ENCODE measurements around the gene C2CD4C.
"Not testable (repeated sequence)": the region's sequence is repeated elsewhere in the genome, so short reads cannot be mapped to it uniquely, and the experiment has no call there.

Gene C2CD4C, protein sequence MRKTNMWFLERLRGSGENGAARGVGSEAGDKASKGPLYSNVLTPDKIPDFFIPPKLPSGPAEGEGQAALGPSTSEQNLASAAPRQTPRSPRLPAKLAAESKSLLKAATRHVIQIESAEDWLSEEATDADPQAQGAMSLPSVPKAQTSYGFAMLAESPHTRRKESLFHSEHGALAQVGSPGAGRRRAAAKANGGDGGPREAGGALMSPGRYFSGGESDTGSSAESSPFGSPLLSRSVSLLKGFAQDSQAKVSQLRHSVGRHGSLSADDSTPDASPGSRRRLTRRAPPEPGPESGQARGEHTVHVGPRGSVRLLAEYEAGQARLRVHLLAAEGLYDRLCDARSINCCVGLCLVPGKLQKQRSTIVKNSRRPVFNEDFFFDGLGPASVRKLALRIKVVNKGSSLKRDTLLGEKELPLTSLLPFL

DNA sequence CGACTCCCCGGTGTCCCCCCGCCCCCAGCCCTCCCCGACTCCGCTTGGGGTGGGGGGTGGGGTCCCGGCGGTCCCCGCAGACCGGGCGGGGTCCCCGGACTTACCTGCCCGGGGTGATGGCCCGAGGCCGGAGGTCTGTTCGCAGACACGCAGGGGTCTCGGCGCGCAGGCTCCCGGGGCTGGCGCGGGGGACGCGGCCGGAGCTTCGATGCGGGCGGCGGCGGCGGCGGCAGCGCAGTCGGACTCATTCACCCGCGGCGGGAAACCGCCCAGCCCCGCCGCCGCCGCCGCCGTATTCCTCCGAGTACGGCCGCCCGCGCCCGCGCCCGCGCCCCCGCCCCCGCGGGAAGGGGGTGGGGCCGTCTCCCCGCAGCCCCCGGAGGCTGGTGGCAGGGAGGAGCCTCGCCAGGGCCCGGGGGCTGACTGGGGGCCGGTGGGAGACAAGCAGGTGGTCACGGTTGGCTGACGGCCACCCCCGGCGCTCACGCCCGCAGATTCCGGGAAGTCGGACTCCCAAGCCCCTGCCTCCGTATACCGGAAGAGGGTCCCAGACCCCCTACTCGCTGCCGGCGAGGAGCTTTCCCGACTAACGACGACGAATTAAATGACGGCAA lies at the start of gene C2CD4C:
Gene C2CD4C (minus strand): TSS at position 246 of the 614 bp plus-strand sequence. CDS start 786 bp downstream, outside the sequence.
- DNase-seq: no peak

- DNase-seq: no peak
Measured at GRCh38 chr19:458091-459042, 49.4 kb upstream of the C2CD4C start.

DNA sequence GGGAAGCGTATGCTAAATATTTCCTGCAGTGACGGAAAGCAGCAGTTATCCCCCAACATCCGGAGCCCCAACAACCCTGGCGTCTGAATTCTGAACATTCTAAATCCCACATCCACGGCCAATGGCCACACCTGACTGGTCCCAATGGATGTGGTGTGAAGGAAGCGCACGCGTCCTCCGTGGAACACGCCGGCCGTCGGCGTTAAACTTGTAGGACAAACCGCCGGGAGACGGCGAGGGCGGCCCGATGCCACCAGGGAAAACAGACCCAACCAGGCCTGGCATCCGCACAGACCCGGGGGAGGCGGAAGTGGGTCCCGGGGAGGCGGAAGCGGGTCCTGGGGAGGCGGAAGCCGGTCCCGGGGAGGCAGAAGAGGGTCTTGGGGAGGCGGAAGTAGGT lies 48.7 kb upstream of the C2CD4C start:
- DNase-seq: no peak

DNA sequence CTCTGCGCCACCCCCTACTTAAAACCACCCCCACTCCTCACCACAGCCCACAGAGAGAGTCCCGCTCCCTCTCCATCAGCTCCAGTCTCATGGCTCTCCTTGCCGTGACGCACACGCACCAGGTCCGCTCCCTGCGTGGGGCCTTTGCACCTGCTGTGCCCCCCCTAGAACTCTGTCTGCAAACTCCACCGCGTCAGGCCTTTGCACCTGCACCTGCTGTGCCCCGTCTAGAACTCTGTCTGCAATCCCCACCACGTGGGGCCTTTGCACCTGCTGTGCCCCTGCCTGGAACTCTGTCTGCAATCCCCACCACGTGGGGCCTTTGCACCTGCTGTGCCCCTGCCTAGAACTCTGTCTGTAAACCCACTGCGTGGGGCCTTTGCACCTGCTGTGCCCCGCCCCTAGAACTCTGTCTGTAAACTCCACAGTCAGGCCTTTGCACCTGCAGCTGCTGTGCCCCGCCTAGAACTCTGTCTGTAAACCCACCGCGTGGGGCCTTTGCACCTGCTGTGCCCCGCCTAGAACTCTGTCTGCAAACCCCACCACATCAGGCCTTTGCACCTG lies 47.7 kb upstream of the C2CD4C start:
- DNase-seq: no peak

GRCh38 chr19:455851-456546 lies 47.1 kb upstream of the C2CD4C start:
- no peak for DNase-seq

DNA sequence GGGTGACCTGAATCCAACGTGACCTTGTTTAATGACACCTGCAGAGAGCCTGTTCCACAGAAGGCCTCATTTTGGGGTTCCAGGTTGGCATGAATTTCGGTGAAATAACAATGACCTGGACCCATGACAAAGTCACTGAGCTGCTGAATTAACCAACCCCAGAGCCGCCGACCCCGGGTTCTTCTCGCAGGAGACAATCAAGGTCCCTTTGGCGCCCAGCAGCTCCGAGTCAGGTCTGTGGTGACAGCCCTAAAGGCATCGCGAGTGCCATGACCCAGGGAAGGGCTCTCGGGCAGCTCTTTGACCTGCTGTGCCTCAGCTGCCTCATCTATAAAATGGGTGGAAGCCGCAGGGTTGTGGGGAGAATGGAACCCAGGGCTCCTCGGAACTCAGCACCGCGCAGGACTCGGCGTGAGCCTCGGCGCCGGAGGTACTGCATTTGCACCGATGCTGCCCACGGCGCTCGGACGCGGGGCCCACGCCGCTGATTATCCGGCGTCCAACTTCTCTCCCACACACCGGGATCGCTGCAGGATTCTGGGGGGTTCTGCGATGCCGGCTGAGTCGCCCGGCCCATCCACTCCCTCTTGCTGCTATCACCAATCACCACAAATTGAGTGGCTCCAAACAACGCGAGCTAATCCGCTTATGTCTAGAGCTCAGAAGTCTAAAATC lies 46.2 kb upstream of the C2CD4C start:
- no peak for DNase-seq

- no peak for DNase-seq
Measured at GRCh38 chr19:453606-454005, 44.7 kb upstream of the C2CD4C start.

DNA sequence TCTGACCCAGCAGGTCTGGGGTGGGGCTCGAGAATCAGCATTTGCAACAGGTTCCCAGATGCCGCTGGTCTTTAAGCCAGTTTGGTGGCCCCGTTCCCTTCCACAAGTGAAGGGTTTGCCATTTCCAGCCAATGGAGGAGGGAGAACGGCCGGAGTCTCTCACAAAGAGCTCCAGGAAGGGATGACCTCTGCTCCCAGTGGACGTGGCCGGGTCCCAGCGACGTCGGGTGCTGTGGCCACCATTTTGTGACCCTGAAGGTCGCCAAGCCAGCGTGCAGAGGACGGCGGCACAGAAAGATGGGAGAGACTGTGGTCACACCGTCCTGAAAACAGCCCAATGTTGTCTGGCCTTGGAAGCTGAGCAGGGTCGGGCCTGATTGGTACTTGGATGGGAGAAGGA lies 43.9 kb upstream of the C2CD4C start:
- no peak for DNase-seq

GRCh38 chr19:450912-451481 lies 42.0 kb upstream of the C2CD4C start:
- not testable (repeated sequence) for DNase-seq

DNA sequence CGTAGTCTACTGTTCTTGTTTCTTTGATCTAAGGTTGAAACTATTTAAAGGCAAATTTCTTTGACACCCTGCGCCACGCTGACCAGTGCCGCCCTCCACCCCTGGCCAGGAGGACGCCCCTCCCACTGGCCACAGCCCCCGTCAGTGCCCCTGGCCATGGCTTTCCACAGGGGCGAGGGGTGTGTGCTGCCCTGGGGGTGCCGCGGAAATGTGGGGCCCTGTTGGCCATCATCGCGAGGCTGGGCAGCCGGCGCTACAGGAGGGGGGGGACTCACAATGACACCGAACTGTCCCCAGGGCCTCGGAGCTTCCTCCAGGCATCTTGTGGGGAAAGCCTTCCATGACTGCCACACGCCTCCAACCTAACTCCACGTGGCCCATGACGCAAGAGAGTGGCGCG lies 41.0 kb upstream of the C2CD4C start:
- DNase-seq: no peak

GRCh38 chr19:447816-448560 lies 39.0 kb upstream of the C2CD4C start:
- DNase-seq: no peak

- DNase-seq: no peak
Measured at GRCh38 chr19:447064-447426, 38.1 kb upstream of the C2CD4C start.

- DNase-seq: no peak
Measured at GRCh38 chr19:444677-445210, 35.8 kb upstream of the C2CD4C start.

GRCh38 chr19:443005-443404 lies 34.1 kb upstream of the C2CD4C start:
- DNase-seq: no peak

DNA sequence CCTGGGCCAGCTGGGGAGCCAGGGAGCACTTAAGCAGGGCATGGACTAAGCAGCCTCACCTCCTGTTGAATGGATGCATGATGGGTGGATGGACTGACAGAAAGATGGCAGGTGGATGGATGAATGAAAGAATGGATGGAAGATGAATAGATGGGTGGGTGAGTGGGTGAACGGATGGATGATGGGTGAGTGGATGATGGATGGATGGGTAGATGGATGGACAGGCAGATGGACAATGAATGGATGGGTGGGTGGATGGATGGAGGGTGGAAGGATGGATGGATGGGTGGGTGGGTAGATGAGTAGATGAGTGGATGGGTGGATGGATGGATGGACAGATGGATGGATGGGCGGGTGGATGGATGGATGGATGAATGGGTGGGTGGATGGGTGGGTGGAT lies 33.1 kb upstream of the C2CD4C start:
- no peak for DNase-seq

DNA sequence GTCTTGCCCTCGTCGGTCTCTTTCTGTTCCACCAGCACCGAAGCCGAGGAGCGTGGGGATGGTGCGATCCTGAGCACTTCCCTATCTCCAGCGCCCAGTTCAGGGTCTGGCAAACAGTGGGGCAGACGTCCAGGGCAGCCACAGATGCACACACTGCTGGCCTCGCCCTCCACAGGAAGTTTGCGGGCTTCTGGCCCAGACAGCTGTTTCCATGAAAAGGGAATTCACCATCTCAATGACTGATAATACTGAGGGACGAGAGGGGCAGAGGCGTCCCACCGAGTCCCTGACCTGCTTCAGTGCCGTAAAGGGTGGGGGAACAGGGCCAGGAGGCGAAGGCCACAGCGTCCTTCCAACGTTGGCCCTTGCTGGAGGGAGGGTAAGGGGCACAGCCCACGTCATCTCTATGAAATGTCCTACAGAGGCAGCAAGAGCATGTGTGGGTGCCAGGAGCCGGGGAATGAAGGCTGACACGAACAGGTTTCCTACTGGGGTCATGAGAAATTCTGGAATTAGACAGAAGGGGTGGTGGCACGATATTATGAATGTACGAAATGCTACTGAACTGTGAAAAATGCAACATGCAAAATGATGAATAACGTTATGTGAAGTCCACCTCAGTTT lies 32.4 kb upstream of the C2CD4C start:
- no peak for DNase-seq

- no peak for DNase-seq
Measured at GRCh38 chr19:440391-441212, 31.7 kb upstream of the C2CD4C start.

GRCh38 chr19:439167-439900 lies 30.4 kb upstream of the C2CD4C start:
- DNase-seq: no peak

Measured in NK-92 treated with Interleukin-12 subunit alpha and Interleukin-12 subunit beta, amount 100 ng/mL, for 24 hours (cell line).